OCI-LY7 (cell line): Measurements from ENCODE around the gene TCAP.

Source experiments
- CTCF ChIP-seq: fragments of 200-600 bp; sonication (generic); conservative IDR thresholded peaks from 2 replicates; pipeline ENCODE4 v1.5.1; 2014; ENCODE audit warnings: mild to moderate bottlenecking, antibody characterized with exemption, low read length, moderate library complexity, mixed read lengths
- EZH2phosphoT487 ChIP-seq: fragments of 200-600 bp; sonication (generic); IDR thresholded peaks from 2 replicates; pipeline ENCODE4 v1.6.1; 2018; ENCODE audit warnings: low read depth, borderline replicate concordance, mild to moderate bottlenecking, mixed run types, antibody characterized with exemption, low read length, moderate library complexity, mixed read lengths

GRCh38 chr17:39664581-39665561, at the start of gene TCAP:
- no peak for TF ChIP-seq CTCF
- no peak for TF ChIP-seq EZH2phosphoT487
